Activated T-helper 1 cell treated with anti-CD3 and anti-CD28 coated beads, Interleukin-2, amount 50 U/mL, for 16 hours (primary cell): Measurements from ENCODE around the gene AWAT2.
"Not testable (repeated sequence)": the region's sequence is repeated elsewhere in the genome, so short reads cannot be mapped to it uniquely, and the experiment has no call there.

Experiments used
- DNase-seq, 2 donors: peaks; one replicate each; pipeline ENCODE4 v3.0.0-alpha.2; 2020; ENCODE audit warnings: low read depth in 1 of 2, low spot score in 1 of 2

AWAT2 gene

DNA sequence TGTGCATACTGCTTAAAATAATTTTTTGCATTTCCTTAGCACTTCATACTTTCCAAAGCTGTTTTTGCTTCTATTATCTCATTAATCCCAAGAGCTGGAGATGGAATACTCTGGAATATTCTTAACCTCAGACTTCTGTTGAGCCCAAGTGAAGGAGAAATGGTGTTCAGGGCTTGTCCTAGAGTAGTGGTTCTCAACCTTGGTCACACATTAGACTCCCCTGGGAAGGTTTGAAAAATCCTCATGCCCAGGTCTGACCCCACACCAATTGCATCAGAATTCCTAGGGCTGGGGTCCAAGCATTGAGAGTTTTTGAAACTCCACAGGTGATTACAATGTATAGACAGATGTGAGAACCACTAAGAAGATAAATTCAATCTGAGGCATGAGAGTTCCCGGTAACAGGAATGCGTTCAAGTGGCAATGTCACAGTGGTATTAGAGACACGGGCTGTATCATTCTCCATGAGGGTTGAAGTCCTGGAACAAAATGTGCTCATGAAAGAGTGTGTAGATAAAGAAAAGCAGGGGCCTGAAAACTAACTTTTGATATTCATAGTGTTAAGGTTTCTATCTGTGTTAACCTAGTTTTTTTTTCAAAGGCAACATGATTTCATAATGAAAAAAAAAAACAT, 47.9 kb downstream of the AWAT2 start:
- no peak for DNase-seq

DNA sequence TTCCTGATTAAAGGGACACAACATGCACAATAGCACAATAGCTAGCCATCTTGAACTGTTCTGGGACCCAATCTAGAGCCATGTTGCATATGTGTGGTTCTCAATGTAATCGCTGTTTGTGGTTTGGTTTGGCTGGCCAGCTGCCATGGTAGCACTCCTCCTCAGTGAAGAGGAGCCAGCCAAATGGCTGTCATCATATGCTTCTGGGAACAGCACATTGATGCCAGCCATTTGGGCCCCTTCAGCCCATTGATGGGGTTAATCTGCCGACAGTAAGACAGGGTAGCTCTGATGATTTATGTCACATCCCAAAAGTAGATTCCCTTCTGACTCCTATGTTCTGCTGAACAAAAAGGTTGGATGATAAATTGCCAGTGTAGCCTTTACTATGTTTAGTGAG, 48.5 kb downstream of the AWAT2 start:
- no peak for DNase-seq

DNA sequence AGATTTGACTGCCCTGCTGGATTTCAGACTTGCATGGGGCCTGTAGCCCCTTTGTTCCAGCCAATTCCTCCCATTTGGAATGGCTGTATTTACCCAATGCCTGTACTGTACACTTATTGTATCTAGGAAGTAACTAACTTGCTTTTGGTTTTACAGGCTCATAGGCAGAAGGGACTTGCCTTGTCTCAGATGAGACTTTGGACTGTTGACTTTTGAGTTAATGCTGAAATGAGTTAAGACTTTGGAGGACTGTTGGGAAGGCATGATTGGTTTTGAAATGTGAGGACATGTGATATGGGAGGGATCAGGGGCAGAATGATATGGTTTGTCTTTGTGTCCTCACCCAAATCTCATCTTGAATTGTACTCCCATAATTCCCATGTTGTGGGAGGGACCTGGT, 51.4 kb downstream of the AWAT2 start:
- not testable (repeated sequence) for DNase-seq

DNA sequence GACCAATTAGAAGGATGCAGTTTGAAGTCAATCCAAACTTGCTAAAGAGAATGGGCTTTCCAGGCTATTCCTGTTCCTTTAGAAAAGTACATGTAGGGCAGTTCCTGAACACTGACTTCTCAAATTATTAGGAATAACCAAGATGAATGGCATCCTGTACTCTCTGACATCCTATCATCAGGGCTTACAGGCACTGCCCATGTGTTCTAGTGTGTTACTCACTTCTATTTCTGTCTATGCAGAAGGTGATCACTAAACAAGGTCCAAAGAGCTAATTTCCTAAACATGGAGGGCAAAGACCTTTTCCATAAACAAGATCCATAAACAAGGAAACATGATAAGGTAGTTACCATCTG, 53.6 kb downstream of the AWAT2 start:
- no peak for DNase-seq

DNA sequence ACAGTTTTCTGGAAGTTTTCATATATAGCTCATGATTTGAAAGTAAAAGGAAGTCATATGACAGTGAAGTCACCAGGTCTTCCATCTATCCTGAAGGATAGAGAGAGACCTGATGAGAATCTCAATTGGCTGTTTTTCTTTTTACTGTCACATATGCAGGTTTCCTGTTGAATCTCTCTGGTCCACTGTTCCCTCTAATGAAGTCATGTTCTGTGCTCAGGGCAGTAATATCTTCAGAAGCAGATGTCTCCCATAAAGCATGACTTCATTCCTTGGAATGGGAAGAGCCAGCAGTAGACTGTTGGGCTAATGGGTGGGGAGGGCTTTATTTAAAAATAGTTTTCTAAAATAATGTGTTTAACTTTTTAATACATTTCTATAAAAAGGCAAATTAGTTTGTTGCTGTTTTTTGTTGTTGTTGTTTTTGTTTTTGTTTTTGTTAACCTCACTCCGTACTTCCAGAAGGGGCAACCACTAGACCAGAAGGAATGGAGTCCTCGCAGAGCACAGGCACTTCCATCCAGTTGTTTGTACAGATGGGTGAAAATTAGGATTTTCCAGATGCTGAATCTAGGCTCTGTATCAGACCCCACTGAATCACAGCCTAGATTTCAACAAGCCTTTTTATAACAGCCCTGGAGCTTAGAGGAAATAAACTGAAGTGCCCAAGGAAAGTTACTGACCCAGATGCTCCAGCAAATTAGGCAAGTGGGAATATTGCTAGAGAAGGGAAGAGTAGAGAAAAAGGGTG, 54.2 kb downstream of the AWAT2 start:
- no peak for DNase-seq

DNA sequence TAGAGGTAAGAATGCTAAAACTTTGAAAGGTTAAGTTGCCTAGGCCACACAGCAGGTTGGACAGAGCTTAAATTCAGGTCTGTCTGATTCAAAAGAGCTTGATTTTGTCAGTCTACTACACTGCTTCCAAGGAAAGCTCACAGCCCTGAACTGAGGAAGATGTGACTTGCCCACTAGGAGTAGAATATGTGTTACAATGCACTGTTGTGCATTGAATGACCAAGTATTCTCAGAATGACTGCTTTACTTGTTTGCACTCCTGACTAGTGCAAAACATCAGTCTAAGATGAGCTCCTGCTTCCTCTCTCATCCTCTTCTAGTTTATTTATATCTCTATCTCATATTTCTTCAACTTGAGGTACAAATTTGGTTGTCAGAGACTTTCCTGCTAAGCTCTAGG, 56.2 kb downstream of the AWAT2 start:
- DNase-seq: no peak

DNA sequence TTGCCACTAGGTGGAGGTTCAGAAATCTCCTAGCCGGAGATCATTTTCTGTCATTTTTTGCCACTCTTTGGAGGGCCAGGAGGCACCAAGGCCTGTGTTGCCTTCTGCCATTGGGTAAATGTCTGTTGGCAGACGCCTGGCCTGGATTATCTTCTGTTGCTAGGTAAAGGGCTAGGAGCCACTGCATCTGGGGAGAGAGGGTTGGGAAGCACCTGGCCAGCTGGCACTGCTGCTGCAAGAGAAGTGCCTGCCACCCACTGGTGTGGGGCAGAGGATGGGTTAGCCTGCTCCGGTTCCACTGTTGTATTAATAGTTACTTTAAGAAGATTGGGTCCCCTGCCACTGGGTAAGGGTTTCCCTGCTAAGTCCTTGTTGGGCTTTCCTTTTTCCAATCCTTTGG, 58.1 kb downstream of the AWAT2 start:
- DNase-seq: no peak
